PC-3 (cell line): ENCODE results near the gene LEUTX.

Experiments used
- EZH2 ChIP-seq: fragments of 300-600 bp; sonication (generic); IDR thresholded peaks from one replicate; pipeline ENCODE4 v1.6.1; 2017; ENCODE audit warnings: antibody characterized with exemption, mild to moderate bottlenecking, low read length; ENCODE audit not compliant: unreplicated experiment
- EZH2phosphoT487 ChIP-seq: fragments of 300-600 bp; sonication (generic); IDR thresholded peaks from 2 replicates; pipeline ENCODE4 v1.6.1; 2018; ENCODE audit warnings: mild to moderate bottlenecking, antibody characterized with exemption, low read length, borderline replicate concordance
- TF ChIP-seq, protein P1 (sequence below): fragments of 300-600 bp; sonication (generic); conservative IDR thresholded peaks from 2 replicates; pipeline ENCODE4 v1.5.1; 2017; ENCODE audit warnings: antibody characterized with exemption, low read depth, mild to moderate bottlenecking, low read length

DNA sequence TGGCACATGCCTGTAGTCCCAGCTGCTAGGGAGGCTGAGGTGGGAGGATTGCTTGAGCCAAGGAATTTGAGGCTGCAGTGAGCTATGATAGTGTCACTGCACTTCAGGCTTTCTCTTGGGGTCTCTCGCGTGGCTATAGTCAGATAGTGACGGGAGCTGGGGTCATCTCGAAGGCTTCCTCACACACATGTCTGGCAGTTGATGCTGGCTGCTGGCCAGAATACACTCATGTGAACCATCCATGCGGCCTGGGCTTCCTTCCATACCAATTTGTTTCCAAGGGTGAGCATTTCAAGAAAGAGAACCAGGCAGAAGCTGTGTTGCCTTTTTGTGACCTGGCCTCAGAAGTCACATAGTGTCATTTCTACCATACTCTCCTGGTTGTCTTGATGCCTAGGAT, 26.4 kb downstream of the LEUTX start:
- TF ChIP-seq, protein P1, sequence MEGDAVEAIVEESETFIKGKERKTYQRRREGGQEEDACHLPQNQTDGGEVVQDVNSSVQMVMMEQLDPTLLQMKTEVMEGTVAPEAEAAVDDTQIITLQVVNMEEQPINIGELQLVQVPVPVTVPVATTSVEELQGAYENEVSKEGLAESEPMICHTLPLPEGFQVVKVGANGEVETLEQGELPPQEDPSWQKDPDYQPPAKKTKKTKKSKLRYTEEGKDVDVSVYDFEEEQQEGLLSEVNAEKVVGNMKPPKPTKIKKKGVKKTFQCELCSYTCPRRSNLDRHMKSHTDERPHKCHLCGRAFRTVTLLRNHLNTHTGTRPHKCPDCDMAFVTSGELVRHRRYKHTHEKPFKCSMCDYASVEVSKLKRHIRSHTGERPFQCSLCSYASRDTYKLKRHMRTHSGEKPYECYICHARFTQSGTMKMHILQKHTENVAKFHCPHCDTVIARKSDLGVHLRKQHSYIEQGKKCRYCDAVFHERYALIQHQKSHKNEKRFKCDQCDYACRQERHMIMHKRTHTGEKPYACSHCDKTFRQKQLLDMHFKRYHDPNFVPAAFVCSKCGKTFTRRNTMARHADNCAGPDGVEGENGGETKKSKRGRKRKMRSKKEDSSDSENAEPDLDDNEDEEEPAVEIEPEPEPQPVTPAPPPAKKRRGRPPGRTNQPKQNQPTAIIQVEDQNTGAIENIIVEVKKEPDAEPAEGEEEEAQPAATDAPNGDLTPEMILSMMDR: no peak
- TF ChIP-seq EZH2: no peak
- no peak for TF ChIP-seq EZH2phosphoT487
